ENCODE data around the gene OR2V2. TPM values are rescaled to one million over a fixed set of nuclear protein-coding genes. Genes with fewer than 3 reads are reported as not detected.

OR2V2 gene
- total and polyA plus RNA-seq, 11 donors, result not detected

GRCh38 chr5:181114844-181115778 is 32.3 kb upstream of the OR2V2 start:
- WGBS, 4 donors, result 6 to 14% (median 6%) methylated on average over 45 to 47 of the region's 47 CpGs
- intact Hi-C loops (cut with DNase I), result no loop called here
- Histone ChIP-seq H3K27me3 (peaks cover 15 to 94% (median 58%) of the 10 kb centered on the region in 9 donors), H3K36me3 (no peaks in the 10 kb centered on the region), H3K9me3 (no peaks in the 10 kb centered on the region), H3K4me1 (no peaks in the 10 kb centered on the region), H3K27ac (no peak overlapping the region), H3K4me3 (no peak overlapping the region)
- DNase-seq (no peak), ATAC-seq (no peak)
- no peak for TF ChIP-seq CTCF (IDR thresholded peaks at IDR 0.05)
- no peak for TF ChIP-seq POLR2A (IDR thresholded peaks at IDR 0.05)

GRCh38 chr5:181118369-181118768 is 29.0 kb upstream of the OR2V2 start:
- Histone ChIP-seq H3K27ac (no peak overlapping the region), H3K4me3 (no peak overlapping the region), H3K27me3 (peaks cover 20 to 98% (median 51%) of the 10 kb centered on the region in 9 donors), H3K4me1 (no peaks in the 10 kb centered on the region), H3K9me3 (no peaks in the 10 kb centered on the region), H3K36me3 (no peaks in the 10 kb centered on the region)
- DNase-seq (no peak), ATAC-seq (no peak)
- WGBS, 4 donors, result 74 to 88% (median 83%) methylated on average over 6 of the region's 6 CpGs
- TF ChIP-seq POLR2A (IDR thresholded peaks at IDR 0.05) (no peak), CTCF (IDR thresholded peaks at IDR 0.05) (no peak)
- intact Hi-C loops (cut with DNase I), result no loop called here

GRCh38 chr5:181119105-181119504 is 28.3 kb upstream of the OR2V2 start:
- no peak for DNase-seq
- Histone ChIP-seq H3K4me1 (no peaks in the 10 kb centered on the region), H3K4me3 (no peak overlapping the region), H3K27ac (no peak overlapping the region), H3K27me3 (peaks cover 16 to 95% (median 48%) of the 10 kb centered on the region in 9 donors), H3K9me3 (no peaks in the 10 kb centered on the region), H3K36me3 (no peaks in the 10 kb centered on the region)
- TF ChIP-seq CTCF (IDR thresholded peaks at IDR 0.05) (no peak), POLR2A (IDR thresholded peaks at IDR 0.05) (no peak)
- no peak for ATAC-seq
- intact Hi-C loops (cut with DNase I), result no loop called here
- 83 to 91% (median 89%) methylated on average over 8 of the region's 8 CpGs for WGBS, 4 donors

- ATAC-seq, result no peak
- no peak for DNase-seq
- no peaks in the 10 kb centered on the region for H3K36me3 ChIP-seq
- no peaks in the 10 kb centered on the region for H3K9me3 ChIP-seq
- TF ChIP-seq POLR2A (IDR thresholded peaks at IDR 0.05) (no peak), CTCF (IDR thresholded peaks at IDR 0.05) (no peak)
- no peak overlapping the region for H3K4me3 ChIP-seq
- no peak overlapping the region for H3K27ac ChIP-seq
- 88 to 92% (median 91%) methylated on average over 4 of the region's 4 CpGs for WGBS, 4 donors
- intact Hi-C loops (cut with DNase I), result no loop called here
- no peaks in the 10 kb centered on the region for H3K4me1 ChIP-seq
- peaks cover 5 to 83% (median 36%) of the 10 kb centered on the region in 9 donors for H3K27me3 ChIP-seq
Observed at GRCh38 chr5:181120306-181120705, 27.1 kb upstream of the OR2V2 start.
